Ovary (tissue), 3 donors: ENCODE measurements around the gene UQCRHL.

ENCODE experiments used
- POLR2A ChIP-seq: fragments of 450-650 bp; IDR thresholded peaks from one replicate; pipeline ENCODE4 v1.6.1; 2017; ENCODE audit warnings: antibody characterized with exemption, mild to moderate bottlenecking, moderate library complexity
- TF ChIP-seq, protein P1 (sequence below), 3 donors: fragments of 450-650 bp in 2 of 3; fragments of 200-600 bp in 1 of 3; IDR thresholded peaks; one replicate each; pipeline versions ENCODE4 v1.5.1 to v1.8.0; 2016 to 2022; ENCODE audit warnings: antibody characterized with exemption in 3 of 3, mild to moderate bottlenecking in 1 of 3
- donor health status: DM: no; HTN: no; CAD: no.

DNA sequence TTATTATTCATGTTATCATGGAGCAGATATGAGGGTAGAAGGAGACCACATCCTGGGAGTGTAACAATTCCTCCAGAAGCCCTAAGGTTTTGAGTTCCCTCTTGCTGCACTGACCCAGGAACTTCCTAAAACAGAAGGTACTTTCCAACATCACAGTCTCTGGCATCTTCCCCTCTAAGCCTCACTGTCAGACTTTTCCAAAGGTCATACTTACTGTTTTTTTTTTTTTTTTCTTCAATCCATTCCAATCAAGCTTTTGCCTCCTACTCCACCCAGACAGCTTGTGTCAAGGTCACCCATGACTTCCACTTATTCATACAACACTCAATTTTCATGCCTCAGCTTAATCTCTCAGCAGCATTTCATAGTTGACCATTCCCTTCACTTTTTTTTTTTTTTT lies 18.4 kb upstream of the UQCRHL start:
- TF ChIP-seq, protein P1, sequence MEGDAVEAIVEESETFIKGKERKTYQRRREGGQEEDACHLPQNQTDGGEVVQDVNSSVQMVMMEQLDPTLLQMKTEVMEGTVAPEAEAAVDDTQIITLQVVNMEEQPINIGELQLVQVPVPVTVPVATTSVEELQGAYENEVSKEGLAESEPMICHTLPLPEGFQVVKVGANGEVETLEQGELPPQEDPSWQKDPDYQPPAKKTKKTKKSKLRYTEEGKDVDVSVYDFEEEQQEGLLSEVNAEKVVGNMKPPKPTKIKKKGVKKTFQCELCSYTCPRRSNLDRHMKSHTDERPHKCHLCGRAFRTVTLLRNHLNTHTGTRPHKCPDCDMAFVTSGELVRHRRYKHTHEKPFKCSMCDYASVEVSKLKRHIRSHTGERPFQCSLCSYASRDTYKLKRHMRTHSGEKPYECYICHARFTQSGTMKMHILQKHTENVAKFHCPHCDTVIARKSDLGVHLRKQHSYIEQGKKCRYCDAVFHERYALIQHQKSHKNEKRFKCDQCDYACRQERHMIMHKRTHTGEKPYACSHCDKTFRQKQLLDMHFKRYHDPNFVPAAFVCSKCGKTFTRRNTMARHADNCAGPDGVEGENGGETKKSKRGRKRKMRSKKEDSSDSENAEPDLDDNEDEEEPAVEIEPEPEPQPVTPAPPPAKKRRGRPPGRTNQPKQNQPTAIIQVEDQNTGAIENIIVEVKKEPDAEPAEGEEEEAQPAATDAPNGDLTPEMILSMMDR (IDR thresholded peaks at IDR 0.05), result no peak
- TF ChIP-seq POLR2A, result no peak
